ENCODE measurements around the gene COL9A3.

The COL9A3 gene

GRCh38 chr20:62769346-62770071, 47.3 kb upstream of the COL9A3 start:
- no peak for TF ChIP-seq SPI1 (IDR thresholded peaks at IDR 0.05; ENCODE audit: borderline replicate concordance, low read depth)
- no peak for TF ChIP-seq POLR2AphosphoS5 (IDR thresholded peaks at IDR 0.05; ENCODE audit: low read depth)
- no peak for TF ChIP-seq CTCF (IDR thresholded peaks at IDR 0.05; ENCODE audit: insufficient read depth, low read length)
- no peak for TF ChIP-seq REST (IDR thresholded peaks at IDR 0.05; ENCODE audit: insufficient replicate concordance, low read depth)
- no peak for TF ChIP-seq GABPA (IDR thresholded peaks at IDR 0.05; ENCODE audit: low read depth)
- DNase-seq (ENCODE audit: low read depth in 1 of 2, low spot score in 1 of 2), result no peak
- no peaks in the 10 kb centered on the region for H3K27me3 ChIP-seq (ENCODE audit: insufficient read depth, poor library complexity, severe bottlenecking)
- H3K4me3 ChIP-seq (replicated peaks; ENCODE audit: insufficient read depth, low read length), result no peak overlapping the region
- H3K27ac ChIP-seq (replicated peaks), result no peak overlapping the region

DNA sequence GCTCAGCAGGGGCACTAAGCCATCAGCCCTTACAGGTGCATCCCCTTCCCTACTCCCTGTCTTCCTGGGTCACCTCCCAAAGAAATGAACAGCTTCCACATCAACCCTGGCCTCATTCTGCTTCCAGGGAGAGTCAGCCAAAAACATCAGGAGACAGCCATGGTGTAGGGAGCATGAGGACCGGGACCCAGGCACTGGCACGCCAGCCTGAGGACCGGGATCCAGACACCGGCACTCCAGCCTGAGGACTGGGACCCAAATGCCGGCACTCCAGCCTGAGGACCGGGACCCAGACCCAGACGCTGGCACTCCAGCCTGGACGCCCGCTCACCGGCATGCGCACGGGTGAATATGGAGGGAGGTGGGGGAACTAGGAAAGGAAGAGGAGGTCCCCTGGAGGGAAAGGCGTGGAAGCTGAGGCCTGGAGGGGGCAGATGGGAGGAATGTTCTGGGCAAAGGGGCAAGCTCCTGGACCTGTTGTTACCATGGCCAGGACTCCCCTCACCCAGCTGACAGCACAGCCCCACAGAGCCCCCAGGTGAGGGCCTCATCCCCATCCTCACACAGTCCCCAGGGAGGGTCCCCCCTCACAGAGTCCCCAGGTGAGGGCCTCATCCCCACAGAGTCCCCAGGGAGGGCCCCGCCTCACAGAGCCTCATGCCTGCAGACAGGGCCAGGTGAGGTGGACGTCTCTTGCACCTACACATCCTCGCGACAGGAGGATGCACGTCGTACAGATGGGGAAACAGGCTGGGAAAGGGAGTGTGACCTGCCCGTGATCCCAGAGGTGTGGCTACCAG, 46.5 kb upstream of the COL9A3 start:
- H3K27ac ChIP-seq (replicated peaks), result no peak overlapping the region
- TF ChIP-seq GABPA (IDR thresholded peaks at IDR 0.05; ENCODE audit: low read depth) (no peak), CTCF (IDR thresholded peaks at IDR 0.05; ENCODE audit: insufficient read depth, low read length) (no peak), REST (IDR thresholded peaks at IDR 0.05; ENCODE audit: insufficient replicate concordance, low read depth) (no peak), SPI1 (IDR thresholded peaks at IDR 0.05; ENCODE audit: borderline replicate concordance, low read depth) (no peak), POLR2AphosphoS5 (IDR thresholded peaks at IDR 0.05; ENCODE audit: low read depth) (no peak)
- DNase-seq (ENCODE audit: low read depth in 1 of 2, low spot score in 1 of 2), result no peak
- no peaks in the 10 kb centered on the region for H3K27me3 ChIP-seq (ENCODE audit: insufficient read depth, poor library complexity, severe bottlenecking)
- H3K4me3 ChIP-seq (replicated peaks; ENCODE audit: insufficient read depth, low read length), result no peak overlapping the region

GRCh38 chr20:62770916-62771315, 45.9 kb upstream of the COL9A3 start:
- no peak for DNase-seq (ENCODE audit: low read depth in 1 of 2, low spot score in 1 of 2)
- no peak for TF ChIP-seq GABPA (IDR thresholded peaks at IDR 0.05; ENCODE audit: low read depth)
- TF ChIP-seq CTCF (IDR thresholded peaks at IDR 0.05; ENCODE audit: insufficient read depth, low read length), result no peak
- TF ChIP-seq POLR2AphosphoS5 (IDR thresholded peaks at IDR 0.05; ENCODE audit: low read depth), result no peak
- no peak for TF ChIP-seq SPI1 (IDR thresholded peaks at IDR 0.05; ENCODE audit: borderline replicate concordance, low read depth)
- no peak for TF ChIP-seq REST (IDR thresholded peaks at IDR 0.05; ENCODE audit: insufficient replicate concordance, low read depth)
- Histone ChIP-seq H3K27me3 (ENCODE audit: insufficient read depth, poor library complexity, severe bottlenecking) (no peaks in the 10 kb centered on the region), H3K27ac (replicated peaks) (no peak overlapping the region), H3K4me3 (replicated peaks; ENCODE audit: insufficient read depth, low read length) (no peak overlapping the region)

Data from HL-60 (cell line).